Suprapubic skin (tissue), 4 donors: Measurements from ENCODE around the gene C6orf15.

Experiments
- POLR2A ChIP-seq, 2 donors: fragments of 450-650 bp; IDR thresholded peaks; one replicate each; pipeline ENCODE4 v1.6.1; 2017; ENCODE audit warnings: antibody characterized with exemption in 2 of 2, mild to moderate bottlenecking in 2 of 2, moderate library complexity in 2 of 2
- POLR2AphosphoS5 ChIP-seq, 3 donors: sonication (generic); formaldehyde crosslinking; IDR thresholded peaks; one replicate each; pipeline ENCODE4 v1.6.1; 2017; ENCODE audit warnings: antibody characterized with exemption in 3 of 3

DNA sequence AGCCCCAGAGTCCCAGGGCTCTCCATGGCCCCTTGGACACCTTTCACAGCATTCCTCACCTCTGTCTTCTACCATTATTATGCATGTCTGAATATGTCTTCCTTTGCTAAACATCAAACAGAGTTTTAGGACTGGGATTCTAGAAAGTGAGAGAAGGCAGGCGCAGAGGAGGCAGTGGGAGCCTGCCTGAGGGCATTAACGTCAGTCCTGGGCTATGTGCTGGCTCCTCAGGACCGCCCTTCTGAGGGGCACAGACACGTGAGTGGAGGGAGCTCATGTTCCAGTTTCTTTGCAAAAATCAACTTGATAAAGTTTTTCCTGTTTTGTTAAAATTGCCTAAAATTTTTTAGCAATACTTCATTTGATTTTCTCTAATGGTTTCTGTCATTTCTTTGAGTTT lies 38.0 kb downstream of the C6orf15 start:
- TF ChIP-seq POLR2A (IDR thresholded peaks at IDR 0.05): no peak
- TF ChIP-seq POLR2AphosphoS5 (IDR thresholded peaks at IDR 0.05): no peak
